GM19023 (cell line): ENCODE data around the gene THEM5.
"Not testable (repeated sequence)": the region's sequence is repeated elsewhere in the genome, so short reads cannot be mapped to it uniquely, and the experiment has no call there.

Source experiments
- ATAC-seq: cut with Tn5 transposase; IDR thresholded peaks from one replicate; pipeline ENCODE4 v1.9.1; 2021; ENCODE audit warnings: mild to moderate bottlenecking, moderate library complexity; ENCODE audit not compliant: unreplicated experiment

The THEM5 gene

DNA sequence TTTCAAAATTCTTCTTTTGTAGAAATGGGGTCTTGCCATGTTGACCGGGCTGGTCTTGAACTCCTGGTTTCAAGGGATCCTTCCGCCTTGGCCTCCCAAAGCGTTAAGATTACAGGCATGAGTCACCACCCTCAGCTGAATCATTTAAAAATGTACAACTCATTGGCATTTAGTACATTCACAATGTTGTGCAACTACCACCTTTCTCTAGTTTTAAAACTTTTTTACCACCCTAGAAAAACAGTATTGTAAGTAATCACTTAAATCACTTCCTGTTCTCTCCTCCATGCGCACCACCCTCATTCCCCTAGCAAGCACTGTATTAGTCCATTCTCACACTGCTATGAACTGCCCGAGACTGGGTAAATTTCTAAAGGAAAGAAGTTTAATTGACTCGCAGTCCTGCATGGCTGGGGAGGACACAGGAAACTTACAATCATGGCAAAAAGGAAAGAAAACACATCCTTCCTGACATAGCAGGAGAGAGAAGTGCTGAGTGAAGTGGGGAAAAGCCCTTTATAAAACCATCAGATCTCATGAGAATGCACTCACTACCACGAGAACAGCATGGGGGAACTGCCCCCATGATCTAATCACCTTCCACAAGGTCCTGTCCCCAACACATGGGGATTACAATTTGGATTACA lies 14.4 kb upstream of the THEM5 start:
- no peak for ATAC-seq

DNA sequence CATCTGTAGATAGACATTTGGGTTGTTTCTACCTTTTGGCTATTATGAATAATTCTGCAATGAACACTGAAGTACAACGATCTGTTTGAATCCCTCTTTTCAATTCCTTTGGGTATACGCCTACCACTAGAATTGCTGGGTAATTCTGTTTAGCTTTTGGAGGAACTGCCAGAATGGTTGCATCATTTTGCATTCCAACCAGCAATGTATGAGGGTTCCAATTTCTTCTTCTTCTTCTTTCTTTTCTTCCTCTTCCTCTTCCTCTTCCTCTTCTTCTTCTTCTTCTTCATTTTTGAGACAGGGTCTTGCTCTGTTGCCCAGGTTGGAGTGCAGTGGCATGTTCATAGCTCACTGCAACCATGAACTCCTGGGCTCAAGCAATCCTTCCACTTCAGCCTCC lies 13.8 kb upstream of the THEM5 start:
- no peak for ATAC-seq

DNA sequence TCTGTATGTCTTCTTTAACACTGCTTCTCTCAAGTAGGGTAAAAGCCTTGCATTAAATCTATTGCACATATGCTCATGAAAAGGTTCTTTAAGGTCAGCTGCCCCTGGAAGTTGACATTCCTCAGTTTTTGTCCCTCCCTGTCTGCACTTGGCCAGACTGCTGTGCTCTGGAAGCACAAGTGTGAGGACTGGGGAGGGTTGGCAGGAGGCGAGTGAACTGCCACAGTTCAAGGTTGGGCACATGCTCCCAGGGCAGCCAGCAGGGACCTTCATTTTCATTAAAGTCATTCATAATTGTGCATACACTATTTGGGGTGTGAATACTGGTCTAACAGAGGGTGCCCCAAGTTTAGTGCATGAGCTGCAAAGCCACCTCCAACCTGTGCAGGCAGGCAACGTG lies 10.9 kb upstream of the THEM5 start:
- no peak for ATAC-seq

DNA sequence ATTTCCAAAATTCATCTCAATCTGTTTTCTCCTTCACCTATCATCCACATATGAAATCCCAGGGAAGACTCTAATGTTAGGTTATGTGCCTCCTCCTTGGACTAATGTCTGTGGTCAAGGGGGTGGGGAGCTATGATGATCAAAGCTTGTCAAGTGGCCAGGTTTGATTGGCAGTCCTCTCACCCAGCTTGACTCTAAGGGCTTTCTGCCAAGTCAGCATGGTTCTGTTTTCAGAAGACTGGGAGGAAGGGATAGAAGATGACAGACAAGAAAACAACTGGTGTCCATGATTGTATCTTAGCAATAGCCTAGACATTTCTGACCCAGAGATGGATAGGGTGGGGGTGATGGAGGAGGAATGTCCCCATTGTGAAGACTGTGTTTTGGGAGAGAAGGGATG lies 9.1 kb upstream of the THEM5 start:
- ATAC-seq = no peak

DNA sequence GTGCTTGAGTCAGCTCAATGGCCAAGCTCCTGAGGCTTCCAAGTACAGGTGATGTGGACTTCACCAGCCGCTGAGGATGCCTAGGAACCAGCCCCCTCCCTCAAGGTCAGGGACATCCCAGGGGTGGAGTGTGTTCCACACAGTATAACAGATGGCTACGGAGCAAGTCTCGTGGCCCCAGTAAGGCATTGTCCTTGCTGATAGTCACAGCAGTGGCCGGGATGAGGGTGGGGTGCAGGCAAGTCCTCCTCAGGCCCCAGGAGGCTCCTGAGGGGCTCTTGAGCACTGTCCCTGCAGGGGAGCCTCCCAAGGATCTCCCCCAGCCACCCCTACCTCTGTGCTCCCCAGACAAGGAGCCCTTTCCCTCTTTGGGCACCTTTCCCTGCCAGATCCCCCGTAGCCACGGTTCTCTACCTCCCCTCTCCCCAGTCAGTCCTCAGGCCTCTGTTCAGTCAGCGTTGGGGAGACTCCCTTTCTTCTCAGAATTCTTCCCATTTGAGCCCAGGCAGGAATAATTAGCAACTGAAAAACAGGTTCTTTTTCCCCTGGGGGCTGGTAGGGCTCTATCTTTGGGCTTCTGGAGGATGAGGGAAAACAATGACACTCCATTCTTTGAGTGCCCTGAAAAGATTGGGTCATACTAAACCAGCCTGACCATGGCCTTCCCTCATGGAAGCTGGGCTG lies 7.1 kb upstream of the THEM5 start:
- no peak for ATAC-seq

DNA sequence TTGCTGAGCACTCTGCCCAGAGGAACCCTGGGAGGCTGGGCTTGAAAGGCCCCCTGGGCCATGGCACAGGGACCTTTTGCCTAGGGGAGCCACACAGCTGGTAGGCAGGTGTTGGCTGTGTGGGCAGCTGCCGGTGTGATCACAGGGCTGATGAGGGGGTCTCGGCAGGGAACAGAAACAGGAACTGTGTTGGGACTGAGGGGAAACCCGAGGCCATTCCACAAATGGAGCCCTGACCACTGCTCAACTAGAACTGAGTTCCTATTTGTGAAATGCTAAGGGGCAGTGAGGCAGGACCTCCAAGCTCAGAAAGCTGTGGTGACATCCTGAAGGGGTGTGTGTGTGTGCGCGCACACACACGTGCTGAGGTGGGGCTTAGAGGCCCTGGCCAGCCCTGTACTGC lies 6.4 kb upstream of the THEM5 start:
- no peak for ATAC-seq

DNA sequence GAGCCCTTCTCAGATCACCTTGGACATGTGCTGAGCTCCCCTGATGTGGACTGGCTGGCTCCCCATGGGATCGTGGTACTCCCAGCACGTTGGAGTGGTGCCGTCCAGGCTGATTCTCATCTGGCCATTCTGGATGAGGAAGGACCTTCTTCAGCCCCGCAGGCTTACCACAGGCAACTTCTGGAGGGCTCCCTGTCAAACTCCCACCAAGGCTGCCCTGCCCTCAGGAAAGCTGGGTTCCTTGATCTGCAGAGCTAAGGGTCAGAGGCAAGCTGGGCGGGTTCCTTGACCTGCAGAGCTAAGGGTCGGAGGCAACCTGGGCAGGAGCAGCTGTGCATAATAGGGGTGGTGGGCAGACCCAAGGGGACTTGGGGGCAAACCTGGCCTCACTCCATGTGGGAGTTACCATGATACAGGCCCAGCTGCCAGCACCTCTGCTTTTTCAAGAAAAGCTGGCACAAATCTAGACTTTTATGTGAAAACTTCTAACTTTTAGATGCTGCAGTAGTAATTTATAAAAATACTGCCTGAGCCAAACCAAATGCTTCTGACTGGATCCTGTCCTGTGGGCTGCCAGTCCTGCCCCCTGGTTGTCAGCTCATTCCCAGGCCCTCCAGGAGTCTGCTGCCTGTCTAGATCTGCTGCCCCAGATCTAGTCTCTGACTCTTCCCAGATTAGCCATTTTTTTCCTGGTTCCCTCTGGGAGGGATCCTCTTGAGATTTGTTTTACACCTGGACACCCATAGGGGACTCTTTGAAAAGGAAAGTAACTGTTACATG lies 5.6 kb upstream of the THEM5 start:
- ATAC-seq = no peak

DNA sequence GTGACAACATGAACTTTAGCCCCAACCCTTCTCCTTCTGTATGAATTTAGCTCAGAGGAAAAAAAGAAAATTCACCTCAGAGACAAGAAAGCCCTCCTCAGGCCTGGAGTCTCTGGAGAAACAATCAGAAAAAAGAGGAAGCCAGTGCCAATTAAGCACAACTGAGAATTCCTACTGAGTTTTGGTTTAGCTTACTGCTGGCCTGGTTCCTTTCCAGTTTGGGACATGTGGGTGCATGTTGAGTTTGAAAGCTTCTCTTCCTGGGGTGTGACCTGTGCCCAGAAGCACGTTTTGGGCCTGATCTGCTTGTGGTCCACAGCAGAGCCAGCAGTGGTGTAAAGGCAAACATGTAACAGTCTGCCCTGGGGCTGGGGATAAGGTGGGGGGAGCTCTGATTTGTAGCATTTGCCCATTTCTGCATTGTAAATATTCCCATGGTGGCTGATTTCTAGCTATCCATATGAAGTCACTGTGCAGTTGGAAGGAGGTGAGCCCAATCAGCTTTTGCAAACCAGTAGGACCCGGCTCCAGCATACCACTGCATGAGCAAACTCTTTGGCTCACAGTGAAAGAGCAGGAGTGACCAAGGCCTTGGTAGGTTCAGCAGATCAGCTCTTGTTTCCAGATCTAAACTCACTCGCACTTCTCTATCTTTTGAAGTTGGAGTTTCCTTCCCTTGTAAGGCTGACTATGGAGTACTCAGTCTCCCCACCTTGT lies 4.7 kb upstream of the THEM5 start:
- no peak for ATAC-seq

DNA sequence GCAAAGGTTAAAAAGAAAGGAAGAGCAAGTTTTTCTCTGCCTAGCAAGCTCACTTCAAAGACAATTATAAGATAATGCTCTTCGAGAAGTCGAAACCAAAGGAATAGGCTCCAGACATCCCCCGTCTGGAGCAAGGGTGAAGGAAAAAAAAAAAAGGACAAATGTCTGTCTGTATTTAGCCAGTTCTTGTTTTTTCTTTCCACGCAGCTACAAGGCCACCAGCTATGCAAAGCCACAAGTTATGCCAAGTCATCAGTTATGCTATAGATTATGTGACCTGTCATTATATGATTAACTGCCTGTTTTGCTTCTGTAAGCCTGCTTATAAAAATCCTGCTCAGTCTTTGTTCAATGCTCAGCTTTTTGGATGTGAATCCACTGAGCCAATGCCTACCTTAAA lies 2.4 kb upstream of the THEM5 start:
- ATAC-seq = no peak

DNA sequence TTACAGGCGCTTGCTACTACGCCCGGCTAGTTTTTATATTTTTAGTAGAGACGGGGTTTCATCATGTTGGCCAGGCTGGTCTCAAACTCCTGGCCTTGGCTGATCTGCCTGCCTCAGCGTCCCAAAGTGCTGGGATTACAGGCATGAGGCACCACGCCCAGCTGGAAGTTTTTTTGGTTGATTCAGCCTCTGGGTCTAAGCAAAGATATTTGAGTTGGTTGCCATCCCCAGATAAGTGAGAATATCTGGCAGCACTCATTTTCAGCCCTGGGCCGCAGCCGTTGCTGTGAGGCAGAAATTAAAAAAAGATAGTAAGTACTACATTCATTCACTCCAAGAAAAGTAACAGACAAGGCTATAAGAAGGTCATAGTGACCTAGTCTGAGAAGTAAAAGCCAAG lies 2.0 kb upstream of the THEM5 start:
- not testable (repeated sequence) for ATAC-seq

DNA sequence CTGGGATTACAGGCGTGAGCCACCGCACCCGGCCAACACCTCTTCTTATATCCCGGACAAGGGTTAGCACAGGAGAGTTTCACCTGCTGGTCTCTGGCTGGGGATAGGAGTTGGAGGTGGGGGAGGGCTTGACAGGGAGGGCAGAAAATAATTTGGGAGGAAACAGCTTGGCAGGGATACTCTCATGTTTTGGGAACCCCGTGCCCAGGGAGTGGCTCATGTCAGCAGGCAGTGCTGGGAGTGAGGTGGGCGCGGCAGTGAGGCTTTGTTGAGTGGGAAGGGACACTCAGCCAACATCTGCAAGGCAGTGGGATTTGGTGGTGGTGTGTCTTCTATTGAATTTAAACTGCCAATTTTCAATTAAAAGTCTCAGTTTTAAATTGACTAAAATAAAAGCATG lies 1.1 kb upstream of the THEM5 start:
- no peak for ATAC-seq

DNA sequence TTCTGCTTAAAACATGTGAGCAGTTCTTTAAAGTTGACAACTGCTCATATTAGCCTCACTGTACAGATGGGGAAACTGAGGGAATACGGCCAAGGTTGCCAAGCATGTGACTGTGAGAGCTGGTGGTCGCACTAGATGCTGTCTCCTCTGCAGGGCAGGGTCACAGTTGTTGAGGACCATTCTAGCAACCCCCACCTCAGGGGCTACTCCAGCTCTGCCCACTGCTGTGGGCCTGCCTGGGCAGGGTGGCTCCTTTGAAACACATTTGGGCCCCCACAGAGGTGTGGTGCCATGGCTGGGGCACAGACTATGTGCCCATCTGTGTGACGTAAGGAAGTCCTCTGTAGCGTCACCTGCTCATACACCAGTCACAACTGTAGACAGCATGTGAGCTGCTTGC lies 779 bp downstream of the THEM5 start:
- ATAC-seq = no peak

DNA sequence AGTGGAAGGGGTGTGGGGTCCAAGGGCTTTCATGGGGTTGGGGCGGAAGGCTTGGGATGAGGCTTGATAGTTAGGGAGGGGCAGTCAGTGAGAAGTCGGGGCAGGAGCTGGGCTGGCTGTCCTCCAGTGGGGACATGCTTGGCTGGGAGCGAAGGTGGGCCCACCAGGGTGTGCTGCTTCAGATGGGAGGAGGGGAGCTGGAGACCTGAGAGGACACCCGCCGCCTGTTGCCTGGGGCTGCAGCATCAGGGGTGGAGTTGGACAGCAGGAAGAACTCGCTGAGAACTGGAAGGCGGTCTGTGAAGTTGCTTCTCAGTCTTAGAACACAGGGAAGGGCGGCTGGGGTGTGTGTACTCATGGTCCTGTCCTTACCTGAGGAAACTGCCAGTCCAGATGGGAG lies 1.6 kb downstream of the THEM5 start:
- ATAC-seq = no peak

DNA sequence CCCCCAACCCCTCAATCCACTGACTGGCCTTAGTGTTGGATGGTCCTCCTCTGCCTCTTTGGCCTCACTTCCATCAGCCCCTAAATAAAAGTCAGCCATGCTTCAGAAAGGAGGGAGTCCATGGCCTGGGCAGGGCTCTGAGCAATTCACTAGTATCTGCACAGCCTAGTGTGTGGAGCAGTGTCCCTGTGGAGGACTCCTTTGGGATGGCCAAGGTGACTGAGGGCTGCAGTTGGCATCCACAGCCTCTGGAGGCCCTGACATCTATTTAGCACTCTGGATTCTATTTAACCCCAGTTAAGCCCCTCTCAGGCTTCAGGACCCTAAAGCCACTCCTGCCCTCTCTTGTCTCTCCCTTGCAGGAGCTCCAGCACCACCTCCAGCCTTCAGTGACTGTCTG lies 3.6 kb downstream of the THEM5 start:
- no peak for ATAC-seq

DNA sequence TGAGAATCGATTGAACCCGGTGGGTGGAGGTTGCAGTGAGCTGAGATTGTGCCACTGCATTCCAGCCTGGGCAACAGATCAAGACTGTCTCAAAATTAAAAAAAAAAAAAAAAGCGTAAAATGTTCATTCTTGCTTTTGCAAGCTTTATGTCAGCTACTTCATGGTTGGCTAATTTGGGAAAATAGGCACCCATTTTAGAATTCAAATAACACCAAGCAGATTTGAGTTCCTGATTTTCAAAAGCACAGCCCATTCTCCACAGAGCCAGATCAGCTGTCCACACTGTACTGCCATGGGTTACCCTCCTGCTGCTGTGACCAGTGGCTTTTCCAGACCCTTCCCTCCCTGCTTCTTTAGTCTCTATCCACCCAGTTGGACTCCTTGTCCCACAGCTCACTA lies 4.4 kb downstream of the THEM5 start:
- ATAC-seq = no peak

DNA sequence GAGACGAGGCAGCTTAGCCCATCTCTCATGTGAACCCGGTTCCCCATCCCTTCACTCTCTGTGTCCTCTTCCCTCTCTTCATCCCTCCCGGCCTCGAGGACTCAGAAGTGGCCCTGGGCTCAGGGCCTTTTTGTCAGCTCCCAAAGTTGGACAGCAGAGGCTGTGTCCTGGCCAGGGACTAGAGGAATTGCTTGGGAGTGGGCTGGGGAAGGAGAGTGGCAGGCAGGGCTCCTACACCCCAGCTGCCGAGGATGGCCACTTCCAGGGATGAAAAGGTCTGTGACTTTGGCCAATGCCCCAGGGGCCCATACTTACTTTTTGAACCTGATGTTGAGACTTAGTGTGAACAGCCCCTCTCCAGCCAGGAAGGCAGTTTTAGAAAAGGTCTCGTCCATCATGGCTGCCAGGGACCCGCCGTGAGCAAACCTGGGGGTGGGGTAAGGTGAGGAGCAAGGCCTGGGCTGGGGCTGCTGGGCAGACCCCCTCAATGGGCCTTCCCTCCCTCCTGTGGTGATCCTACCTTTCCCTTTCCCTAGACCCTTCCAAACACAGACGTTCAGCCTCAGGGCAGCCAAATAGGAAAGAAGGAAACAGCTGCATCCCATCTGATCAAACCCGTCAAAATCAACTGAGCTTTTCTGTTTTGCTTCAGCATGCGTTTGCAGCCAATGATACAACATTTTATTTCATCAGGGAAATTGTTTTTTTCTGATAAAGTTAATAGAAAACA lies 5.5 kb downstream of the THEM5 start:
- ATAC-seq = no peak

DNA sequence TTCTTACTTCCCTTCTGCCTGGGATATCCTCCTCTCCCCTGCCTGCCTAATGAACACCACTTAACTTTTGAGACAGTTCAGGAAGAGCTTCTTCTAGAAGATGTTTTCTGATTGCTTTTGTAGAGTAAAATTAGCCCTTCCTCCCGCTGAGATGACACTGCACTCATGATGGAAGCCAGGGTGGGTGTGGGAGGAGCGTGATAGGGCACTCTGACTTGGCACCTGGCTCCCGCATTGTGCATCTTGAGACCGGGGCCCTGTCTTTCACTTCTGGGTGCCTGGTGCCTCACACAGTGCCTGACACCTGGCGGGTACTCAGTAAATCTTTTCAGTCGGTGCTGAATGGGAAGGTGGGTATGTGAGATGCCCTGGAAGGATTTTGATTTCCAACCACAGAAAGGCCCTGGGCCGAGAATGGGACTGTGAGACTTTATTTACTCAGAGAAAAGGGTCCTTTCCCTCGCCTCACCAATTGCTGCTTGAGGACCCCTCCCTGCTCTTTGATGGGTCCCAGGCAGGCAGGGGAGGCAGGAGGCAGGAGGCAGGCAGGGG lies 6.8 kb downstream of the THEM5 start:
- no peak for ATAC-seq

DNA sequence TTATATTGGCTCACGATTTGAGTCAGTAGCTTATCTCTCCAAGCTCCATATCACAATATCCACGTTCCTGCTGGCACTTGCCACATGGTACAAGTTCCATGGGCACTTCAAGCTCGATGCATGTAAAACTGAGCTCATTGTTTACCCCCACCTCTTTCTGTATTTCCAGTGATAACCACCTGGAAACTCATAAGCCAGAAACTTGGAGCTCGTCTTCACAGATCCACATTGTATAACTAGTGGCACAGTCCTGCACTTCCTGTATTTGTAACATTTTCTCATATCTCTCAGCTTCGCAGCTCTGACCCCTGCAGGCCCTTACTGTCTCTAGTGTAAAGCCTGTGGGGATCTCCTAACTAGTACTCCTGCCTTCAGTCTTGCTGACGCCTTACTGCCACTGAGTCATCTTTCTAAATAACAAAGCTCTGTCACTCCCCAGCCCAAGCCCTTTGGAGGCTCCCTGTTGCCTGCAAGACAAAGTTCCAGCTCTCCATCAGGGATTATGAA lies 7.4 kb downstream of the THEM5 start:
- ATAC-seq = no peak

DNA sequence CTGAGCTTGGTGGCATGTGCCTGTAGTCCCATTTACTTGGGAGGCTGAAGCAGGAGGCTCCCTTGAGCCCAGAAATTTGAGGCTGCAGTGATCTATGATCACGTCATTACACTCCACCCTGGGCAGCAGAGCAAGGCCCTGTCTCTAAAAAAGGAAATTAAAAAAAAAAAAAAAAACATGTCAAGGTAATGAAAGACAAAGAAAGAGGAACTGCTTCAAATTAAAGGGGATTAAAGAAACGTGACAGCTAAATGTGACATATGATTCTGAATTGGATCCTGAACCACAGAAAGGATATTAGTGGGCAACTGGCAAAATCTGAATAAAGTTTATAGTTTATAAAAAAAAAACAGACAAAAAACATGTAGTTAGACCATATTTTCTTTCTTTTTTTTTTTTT lies 10.1 kb downstream of the THEM5 start:
- ATAC-seq = no peak

DNA sequence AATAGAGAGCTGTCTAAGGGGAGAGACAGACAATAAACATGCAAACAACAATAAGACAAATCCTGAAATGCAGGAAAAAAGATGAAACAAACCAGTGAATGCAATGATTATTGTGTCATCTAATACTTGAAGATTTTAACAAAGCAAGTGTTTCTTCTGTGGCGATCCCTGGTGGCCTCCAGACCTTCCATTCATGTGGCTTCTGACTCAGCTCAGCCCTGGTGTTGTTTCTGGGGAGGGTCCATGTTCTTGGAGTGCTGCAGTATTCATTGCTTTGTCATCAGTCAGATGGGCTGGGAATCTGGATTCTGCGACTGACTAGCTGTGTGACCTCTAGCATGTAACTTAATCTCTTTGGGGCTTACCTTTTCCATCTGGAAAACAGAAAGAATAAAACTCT lies 12.4 kb downstream of the THEM5 start:
- no peak for ATAC-seq
